Measurements from ENCODE around the gene WBP1. TPM values are rescaled to one million over a fixed set of nuclear protein-coding genes. Genes with fewer than 3 reads are reported as not detected.

WBP1 gene
- polyA plus RNA-seq, 2 of the 4 experiments (the other 2 are of a cell fraction), result 59.0 to 62.6 TPM

DNA sequence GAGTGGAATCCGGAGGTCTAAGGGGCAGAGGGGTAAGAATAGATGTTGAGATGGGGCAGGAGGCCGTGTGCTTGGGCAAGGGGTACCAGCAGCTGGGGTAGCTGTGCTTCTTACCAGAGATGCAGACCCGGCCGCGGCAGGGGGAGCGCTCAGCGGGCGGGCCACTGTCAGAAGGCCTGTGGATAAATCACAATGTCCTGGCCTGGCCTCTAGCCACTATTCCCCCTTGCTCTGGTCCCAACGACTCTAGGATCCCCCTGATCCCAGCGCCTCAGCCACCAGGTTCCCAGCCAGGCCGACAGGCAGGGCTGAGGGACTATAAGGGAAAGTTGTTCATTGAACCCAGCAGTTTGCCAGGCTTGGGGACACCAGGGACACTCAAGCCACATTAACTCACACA lies 27.7 kb upstream of the WBP1 start (continued):
- TF ChIP-seq HMGXB4 (CRISPR knock-in tag; IDR thresholded peaks at IDR 0.05; ENCODE audit: borderline replicate concordance), result no peak
- TF ChIP-seq HOXB13 (CRISPR knock-in tag; IDR thresholded peaks at IDR 0.05; ENCODE audit: low read depth), result no peak
- TF ChIP-seq, protein P1, sequence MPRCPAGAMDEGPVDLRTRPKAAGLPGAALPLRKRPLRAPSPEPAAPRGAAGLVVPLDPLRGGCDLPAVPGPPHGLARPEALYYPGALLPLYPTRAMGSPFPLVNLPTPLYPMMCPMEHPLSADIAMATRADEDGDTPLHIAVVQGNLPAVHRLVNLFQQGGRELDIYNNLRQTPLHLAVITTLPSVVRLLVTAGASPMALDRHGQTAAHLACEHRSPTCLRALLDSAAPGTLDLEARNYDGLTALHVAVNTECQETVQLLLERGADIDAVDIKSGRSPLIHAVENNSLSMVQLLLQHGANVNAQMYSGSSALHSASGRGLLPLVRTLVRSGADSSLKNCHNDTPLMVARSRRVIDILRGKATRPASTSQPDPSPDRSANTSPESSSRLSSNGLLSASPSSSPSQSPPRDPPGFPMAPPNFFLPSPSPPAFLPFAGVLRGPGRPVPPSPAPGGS (IDR thresholded peaks at IDR 0.05), result no peak
- TF ChIP-seq, protein P2, sequence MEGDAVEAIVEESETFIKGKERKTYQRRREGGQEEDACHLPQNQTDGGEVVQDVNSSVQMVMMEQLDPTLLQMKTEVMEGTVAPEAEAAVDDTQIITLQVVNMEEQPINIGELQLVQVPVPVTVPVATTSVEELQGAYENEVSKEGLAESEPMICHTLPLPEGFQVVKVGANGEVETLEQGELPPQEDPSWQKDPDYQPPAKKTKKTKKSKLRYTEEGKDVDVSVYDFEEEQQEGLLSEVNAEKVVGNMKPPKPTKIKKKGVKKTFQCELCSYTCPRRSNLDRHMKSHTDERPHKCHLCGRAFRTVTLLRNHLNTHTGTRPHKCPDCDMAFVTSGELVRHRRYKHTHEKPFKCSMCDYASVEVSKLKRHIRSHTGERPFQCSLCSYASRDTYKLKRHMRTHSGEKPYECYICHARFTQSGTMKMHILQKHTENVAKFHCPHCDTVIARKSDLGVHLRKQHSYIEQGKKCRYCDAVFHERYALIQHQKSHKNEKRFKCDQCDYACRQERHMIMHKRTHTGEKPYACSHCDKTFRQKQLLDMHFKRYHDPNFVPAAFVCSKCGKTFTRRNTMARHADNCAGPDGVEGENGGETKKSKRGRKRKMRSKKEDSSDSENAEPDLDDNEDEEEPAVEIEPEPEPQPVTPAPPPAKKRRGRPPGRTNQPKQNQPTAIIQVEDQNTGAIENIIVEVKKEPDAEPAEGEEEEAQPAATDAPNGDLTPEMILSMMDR (IDR thresholded peaks at IDR 0.05), result no peak
- no peak for TF ChIP-seq CBX2 (IDR thresholded peaks at IDR 0.05; ENCODE audit: borderline replicate concordance, low read depth)
- TF ChIP-seq, protein P3, sequence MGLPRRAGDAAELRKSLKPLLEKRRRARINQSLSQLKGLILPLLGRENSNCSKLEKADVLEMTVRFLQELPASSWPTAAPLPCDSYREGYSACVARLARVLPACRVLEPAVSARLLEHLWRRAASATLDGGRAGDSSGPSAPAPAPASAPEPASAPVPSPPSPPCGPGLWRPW (IDR thresholded peaks at IDR 0.05), result no peak

GRCh38 chr2:74436111-74436805 lies 22.0 kb upstream of the WBP1 start:
- CTCF ChIA-PET, result interaction anchor here (0.8 to 1.3 kb wide), 4 partner anchors 23 to 101 kb away, joined by 3 read pairs; partner anchors contain the start of genes CCDC142 and TTC31
- Histone ChIP-seq H3K4me2 (no peak overlapping the region), H3K27ac (no peak overlapping the region), H3K9me3 (no peaks in the 10 kb centered on the region), H3K4me1 (peaks cover 21% of the 10 kb centered on the region), H3K4me3 (no peak overlapping the region)
- POLR2A ChIA-PET, result no interaction called here
- DNase-seq (ENCODE audit: low read depth in 1 of 2, low spot score in 1 of 2), result no peak
- TF ChIP-seq TFCP2L1 (CRISPR knock-in tag; IDR thresholded peaks at IDR 0.05) (no peak), ZC3H11A (IDR thresholded peaks at IDR 0.05) (no peak), RNF2 (IDR thresholded peaks at IDR 0.05; ENCODE audit: borderline replicate concordance, low read depth) (no peak), USF2 (IDR thresholded peaks at IDR 0.05) (no peak), ZSCAN20 (CRISPR knock-in tag; IDR thresholded peaks at IDR 0.05) (no peak), HOXA7 (CRISPR knock-in tag; IDR thresholded peaks at IDR 0.05) (no peak), ELK1 (IDR thresholded peaks at IDR 0.05; ENCODE audit: low read depth, low read length) (no peak)
- TF ChIP-seq, protein P4, sequence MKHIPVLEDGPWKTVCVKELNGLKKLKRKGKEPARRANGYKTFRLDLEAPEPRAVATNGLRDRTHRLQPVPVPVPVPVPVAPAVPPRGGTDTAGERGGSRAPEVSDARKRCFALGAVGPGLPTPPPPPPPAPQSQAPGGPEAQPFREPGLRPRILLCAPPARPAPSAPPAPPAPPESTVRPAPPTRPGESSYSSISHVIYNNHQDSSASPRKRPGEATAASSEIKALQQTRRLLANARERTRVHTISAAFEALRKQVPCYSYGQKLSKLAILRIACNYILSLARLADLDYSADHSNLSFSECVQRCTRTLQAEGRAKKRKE (CRISPR knock-in tag; IDR thresholded peaks at IDR 0.05; ENCODE audit: low read depth), result no peak
- TF ChIP-seq, protein P5, sequence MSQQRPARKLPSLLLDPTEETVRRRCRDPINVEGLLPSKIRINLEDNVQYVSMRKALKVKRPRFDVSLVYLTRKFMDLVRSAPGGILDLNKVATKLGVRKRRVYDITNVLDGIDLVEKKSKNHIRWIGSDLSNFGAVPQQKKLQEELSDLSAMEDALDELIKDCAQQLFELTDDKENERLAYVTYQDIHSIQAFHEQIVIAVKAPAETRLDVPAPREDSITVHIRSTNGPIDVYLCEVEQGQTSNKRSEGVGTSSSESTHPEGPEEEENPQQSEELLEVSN (IDR thresholded peaks at IDR 0.05; ENCODE audit: borderline replicate concordance, low read depth), result no peak
- ATAC-seq, result no peak
- 94% methylated on average over 36 of the region's 43 CpGs for WGBS (ENCODE audit: missing lambda C conversion rate)
- no peak for FAIRE-seq
